K562 (cell line): ENCODE results near the gene ERGIC3. TPM values are rescaled to one million over a fixed set of nuclear protein-coding genes. Genes with fewer than 3 reads are reported as not detected.

Source experiments
- ATAC-seq: fragments of 200-7000 bp; cut with Tn5 transposase; 3 replicates; pipeline ENCODE4 v1.9.1; 2020; ENCODE audit warnings: moderate library complexity
- BruUV-seq: library from RNA; stranded (reverse); fragments of 400-500 nt; replicated peaks from 2 replicates; lab custom pipeline; 2021; lab: Mats Ljungman, UMichigan
- CTCF ChIA-PET: fragments of 300-600 bp; formaldehyde crosslinking; extraction: SDS; loops from one replicate; lab custom pipeline; 2021; ENCODE audit warnings: low intra/inter-chr PET ratio; lab: Yijun Ruan, JAX
- POLR2A ChIA-PET: fragments of 300-600, 350-650 bp; sonication (Branson Sonifier 250); formaldehyde crosslinking; extraction: SDS; loops from one replicate; lab custom pipeline; 2021; ENCODE audit warnings: antibody characterized with exemption, inconsistent platforms; lab: Yijun Ruan, JAX
- DNase-seq, 4 experiments: peaks; one replicate each; pipeline versions ENCODE4 v3.0.0 to v3.0.0-alpha.2; 2011 to 2018; ENCODE audit warnings: low spot score in 3 of 4, mixed read lengths in 3 of 4; ENCODE audit errors: extremely low read depth in 1 of 4
- FAIRE-seq: peaks from 2 replicates; lab custom pipeline; 2011; peaks lifted over from hg19 to GRCh38; lab: Jason Lieb, UNC
- H2AFZ ChIP-seq: 2 replicates; pipeline ENCODE4 v1.6.0; 2011; ENCODE audit warnings: low read depth, low read length, control low read depth, inconsistent platforms
- H3K27ac ChIP-seq: fragments of 200-600 bp; 3 replicates; pipeline ENCODE4 v1.8.0; 2011; ENCODE audit warnings: low read depth, mild to moderate bottlenecking, control low read depth, inconsistent platforms, low read length, moderate library complexity, mixed read lengths; ENCODE audit errors: extremely low read depth
- H3K27me3 ChIP-seq, 2 experiments: fragments of 300-600 bp in 1 of 2; 2 replicates in 1 of 2; 3 replicates in 1 of 2; pipeline versions ENCODE4 v1.6.0 to v1.8.0; 2011; ENCODE audit warnings: inconsistent platforms in 2 of 2, low read length in 2 of 2, mild to moderate bottlenecking in 1 of 2, mixed read lengths in 1 of 2, moderate library complexity in 1 of 2; ENCODE audit not compliant: control insufficient read depth in 2 of 2, insufficient read depth in 2 of 2
- H3K36me3 ChIP-seq: fragments of 300-600 bp; 3 replicates; pipeline ENCODE4 v1.8.0; 2011; ENCODE audit warnings: mild to moderate bottlenecking, low read length, inconsistent platforms; ENCODE audit not compliant: control insufficient read depth, insufficient read depth
- H3K4me1 ChIP-seq, 2 experiments: fragments of 200-600 bp in 1 of 2; replicated peaks in 1 of 2; 2 replicates in 1 of 2; 3 replicates in 1 of 2; pipeline versions ENCODE4 v1.5.1 to v1.8.0; 2011; ENCODE audit warnings: inconsistent platforms in 2 of 2, low read length in 2 of 2, mild to moderate bottlenecking in 1 of 2, mixed read lengths in 1 of 2, moderate library complexity in 1 of 2; ENCODE audit not compliant: control insufficient read depth in 2 of 2, insufficient read depth in 2 of 2
- H3K4me2 ChIP-seq: 2 replicates; pipeline ENCODE4 v1.6.1; 2011; ENCODE audit warnings: low read length, control low read depth, inconsistent platforms, mixed read lengths; ENCODE audit not compliant: insufficient read depth
- H3K4me3 ChIP-seq: fragments of 200-600 bp; sonication (generic), shearing (Covaris generic); 2 replicates; pipeline ENCODE4 v1.5.1; 2016; ENCODE audit warnings: control low read depth, inconsistent platforms
- H3K79me2 ChIP-seq: fragments of 200-600 bp; 3 replicates; pipeline ENCODE4 v1.8.0; 2011; ENCODE audit warnings: low read length, inconsistent platforms; ENCODE audit not compliant: control insufficient read depth, insufficient read depth
- H3K9ac ChIP-seq, 2 experiments: 2 replicates each; pipeline versions ENCODE4 v1.6.0 to v1.6.1; 2011; ENCODE audit warnings: low read depth in 2 of 2, low read length in 2 of 2, control low read depth in 1 of 2, inconsistent platforms in 1 of 2, mild to moderate bottlenecking in 1 of 2, mixed read lengths in 1 of 2; ENCODE audit not compliant: insufficient read depth in 1 of 2
- H3K9me1 ChIP-seq: one replicate; pipeline ENCODE4 v1.6.0; 2011; ENCODE audit warnings: inconsistent platforms, mild to moderate bottlenecking, low read length, moderate library complexity; ENCODE audit not compliant: control insufficient read depth, insufficient read depth
- H3K9me3 ChIP-seq: replicated peaks from 2 replicates; pipeline ENCODE4 v1.5.1; 2011; ENCODE audit warnings: low read depth, low read length, inconsistent platforms; ENCODE audit not compliant: control insufficient read depth, insufficient read depth
- H4K20me1 ChIP-seq: replicated peaks from 2 replicates; pipeline ENCODE4 v1.6.1; 2011; ENCODE audit warnings: low read length, inconsistent platforms, mixed read lengths; ENCODE audit not compliant: control insufficient read depth, insufficient read depth
- BCL6 ChIP-seq: fragments of 250-450 bp; sonication (Bioruptor Pico); IDR thresholded peaks from 2 replicates; pipeline ENCODE4 v1.4.0; 2020
- FIP1L1 ChIP-seq: fragments of 200-400 bp; formaldehyde crosslinking; IDR thresholded peaks from 2 replicates; pipeline ENCODE4 v1.6.1; 2018; ENCODE audit warnings: mild to moderate bottlenecking, low read depth, low read length; ENCODE audit not compliant: poor library complexity, severe bottlenecking
- HBP1 ChIP-seq: fragments of 450-650 bp; formaldehyde crosslinking; IDR thresholded peaks from 2 replicates; pipeline ENCODE4 v1.4.0; 2022; ENCODE audit warnings: missing genetic modification characterization
- NCOA1 ChIP-seq: fragments of 450-650 bp; IDR thresholded peaks from 2 replicates; pipeline ENCODE4 v1.6.1; 2016; ENCODE audit warnings: low read depth
- NCOR1 ChIP-seq: fragments of 450-650 bp; IDR thresholded peaks from 2 replicates; pipeline ENCODE4 v1.6.1; 2016; ENCODE audit warnings: mild to moderate bottlenecking, moderate library complexity
- NR2C2 ChIP-seq, 2 experiments: fragments of 200-800 bp in 1 of 2; sonication (Bioruptor generic) in 1 of 2; sonication (generic) in 1 of 2; formaldehyde crosslinking in 1 of 2; IDR thresholded peaks; 2 replicates each; pipeline versions ENCODE4 v1.6.1 to v1.8.0; 2016 to 2022; ENCODE audit warnings: mild to moderate bottlenecking in 1 of 2, missing compliant biosample characterization in 1 of 2, missing genetic modification characterization in 1 of 2, missing genetic modification reagents in 1 of 2
- PHF20 ChIP-seq: fragments of 450-650 bp; IDR thresholded peaks from 2 replicates; pipeline ENCODE4 v1.6.1; 2018; ENCODE audit not compliant: partially characterized antibody
- TRIM28 ChIP-seq: fragments of 450-650 bp; IDR thresholded peaks from 2 replicates; pipeline ENCODE4 v1.6.1; 2017
- ZBTB17 ChIP-seq: fragments of 450-650 bp; formaldehyde crosslinking; IDR thresholded peaks from 2 replicates; pipeline ENCODE4 v1.4.0; 2020; ENCODE audit warnings: mild to moderate bottlenecking
- ZNF146 ChIP-seq: IDR thresholded peaks from one replicate; pipeline ENCODE4 v1.6.1; 2018; ENCODE audit warnings: missing compliant biosample characterization; ENCODE audit not compliant: unreplicated experiment
- ZNF79 ChIP-seq: fragments of 250-450 bp; sonication (Bioruptor Pico); IDR thresholded peaks from 2 replicates; pipeline ENCODE4 v1.4.0; 2020; ENCODE audit warnings: low read depth, mild to moderate bottlenecking, moderate library complexity
- WGBS: fragments of 100-300 bp; shearing (Covaris generic); methylation state at CpG from one replicate; pipeline ENCODE4 v1.1.6; 2016; ENCODE audit warnings: low coverage, mixed read lengths; ENCODE audit not compliant: insufficient coverage; ENCODE audit errors: missing lambda C conversion rate; 5-methylcytosine and 5-hydroxymethylcytosine counted together
- in situ Hi-C: fragments of 300-500 bp; cut with MboI; formaldehyde crosslinking; loops from 4 replicates; pipeline ENCODE4 v1.15.0; 2018; ENCODE audit warnings: inconsistent platforms, mixed read lengths
- intact Hi-C: fragments of 100-400 bp; cut with micrococcal nuclease; formaldehyde crosslinking; loops from 2 replicates; pipeline ENCODE4 v1.14.2; 2022
- polyA plus RNA-seq, 8 experiments: library from polyadenylated mRNA; depleted of rRNA in 4 of 8; stranded (reverse) in 5 of 8; unstranded in 3 of 8; fragments of >200 nt; fragmentation: Nextera tagmentation in 2 of 8; fragmentation: Illumina TruSeq in 1 of 8; extraction: Ambion mirVana in 2 of 8; extraction: Trizol in 1 of 8; gene quantifications; 2 replicates each; pipeline versions ENCODE4 v1.2.1 to v1.2.3, GENCODE V29; 2011 to 2014; ENCODE audit warnings: inconsistent platforms in 1 of 8, missing spikeins in 1 of 8
- total RNA-seq, 7 experiments: library from RNA; depleted of rRNA in 6 of 7; stranded (reverse); fragments of >200 nt in 6 of 7; fragmentation: Illumina TruSeq in 2 of 7; extraction: Trizol in 2 of 7; gene quantifications; 2 replicates each; pipeline versions ENCODE4 v1.2.1 to v1.2.3, GENCODE V29; 2011 to 2021; ENCODE audit warnings: low replicate concordance in 1 of 7

Gene ERGIC3
- total and polyA plus RNA-seq, 9 of the 15 experiments (the other 6 are each of a cell fraction or from before 2014, with no cell fraction given): 121 to 278 (median 184) TPM

DNA sequence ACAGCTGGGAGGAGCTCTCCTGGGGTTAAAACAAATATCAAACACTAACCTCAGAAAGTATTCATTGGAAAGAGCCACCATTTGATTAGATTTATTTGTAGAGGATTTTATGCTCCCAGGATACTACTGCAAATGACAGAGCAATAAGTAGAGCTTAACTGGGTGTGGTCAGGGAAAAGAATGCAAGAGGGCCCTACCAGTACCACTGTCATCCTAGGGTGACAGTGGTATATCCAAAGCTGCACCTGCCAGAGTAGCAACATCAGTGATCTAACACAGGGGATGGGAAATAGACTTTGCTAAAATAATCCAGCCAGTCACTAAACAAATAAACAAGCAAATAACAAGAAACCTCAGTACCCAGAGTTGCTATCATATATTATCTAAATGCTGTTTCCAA is 29.7 kb downstream of the ERGIC3 start (continued):
- TF ChIP-seq ZNF146 (CRISPR knock-in tag): no peak

DNA sequence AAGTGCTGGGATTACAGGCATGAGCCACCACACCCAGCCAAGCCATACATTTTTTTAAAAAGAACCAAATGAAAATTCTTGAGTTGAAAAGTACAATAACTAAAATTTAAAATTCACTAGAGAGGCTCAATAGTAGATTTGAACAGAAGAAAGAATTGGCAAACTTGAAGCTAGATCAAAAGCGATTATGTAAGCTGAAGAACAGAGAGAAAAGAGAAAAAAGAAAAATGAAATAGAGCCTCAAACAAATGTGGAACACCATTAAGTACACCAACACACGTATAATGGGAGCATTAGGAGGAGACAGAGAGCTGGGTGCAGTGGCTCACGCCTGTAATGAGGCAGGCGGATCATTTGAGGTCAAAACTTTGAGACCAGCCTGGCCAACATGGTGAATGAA is 31.0 kb downstream of the ERGIC3 start:
- in situ Hi-C loops: no loop called here
- FAIRE-seq (no peak), DNase-seq (no peak), ATAC-seq (no peak)
- ChIA-PET CTCF (no interaction called here), POLR2A (no interaction called here)
- Histone ChIP-seq H3K79me2 (no peaks in the 10 kb centered on the region), H3K27me3 (no peaks in the 10 kb centered on the region; a peak in 1 of 5 replicates), H3K36me3 (no peaks in the 10 kb centered on the region), H3K9me1 (no peaks in the 10 kb centered on the region), H3K4me3 (no peak overlapping the region), H2AFZ (no peak overlapping the region), H3K9ac (no peak overlapping the region), H3K4me2 (no peak overlapping the region), H4K20me1 (no peaks in the 10 kb centered on the region), H3K9me3 (no peaks in the 10 kb centered on the region), H3K4me1 (no peaks in the 10 kb centered on the region; a peak in 1 of 5 replicates), H3K27ac (no peak overlapping the region)
- BruUV-seq: no TSS peak
- WGBS: 29% methylated on average over 4 of the region's 4 CpGs
- intact Hi-C loops: no loop called here
- TF ChIP-seq NR2C2 (CRISPR knock-in tag; IDR thresholded peaks at IDR 0.05) (no peak), NR2C2 (tag; IDR thresholded peaks at IDR 0.05) (no peak), ZNF79 (no peak), NCOR1 (no peak), TRIM28 (peak; percentile 84; the same call in 1 of the 2 replicates), BCL6 (CRISPR knock-in tag) (no peak), HBP1 (CRISPR knock-in tag) (no peak), NCOA1 (no peak), PHF20 (no peak), FIP1L1 (no peak), ZBTB17 (CRISPR knock-in tag) (no peak)
